Retinal pigment epithelial cell (primary cell): Measurements from ENCODE around the gene KRT13.

Experiments used
- DNase-seq: peaks from one replicate; pipeline ENCODE4 v3.0.0-alpha.2; 2010; ENCODE audit warnings: low read depth
- H3K4me3 ChIP-seq: 2 replicates; pipeline ENCODE4 v1.5.1; 2011; ENCODE audit warnings: mild to moderate bottlenecking, low read length, control low read depth, moderate library complexity
- CTCF ChIP-seq: conservative IDR thresholded peaks from 2 replicates; pipeline ENCODE4 v1.5.1; 2011; ENCODE audit warnings: low read depth, low read length, control low read depth, inconsistent platforms

Gene KRT13

GRCh38 chr17:41467561-41467960, 37.9 kb downstream of the KRT13 start:
- no peak for DNase-seq
- no peak for TF ChIP-seq CTCF
- no peak overlapping the region for H3K4me3 ChIP-seq

- no peak for DNase-seq
- no peak within 1 kb of the TSS for H3K4me3 ChIP-seq
- TF ChIP-seq CTCF, result no peak
Observed at GRCh38 chr17:41466988-41467387, 38.4 kb downstream of the KRT13 start, which contains the start of gene KRT32. TSS of gene KRT32 (minus strand) at chr17:41467386. CDS start at chr17:41467325, 61 bp downstream.

- no peak for TF ChIP-seq CTCF
- no peak overlapping the region for H3K4me3 ChIP-seq
- DNase-seq, result peak; percentile 97
Observed at GRCh38 chr17:41464682-41465081, 40.7 kb downstream of the KRT13 start.

- no peak for DNase-seq
Observed at GRCh38 chr17:41464173-41464572, 41.2 kb downstream of the KRT13 start.

GRCh38 chr17:41463746-41464145, 41.7 kb downstream of the KRT13 start:
- DNase-seq, result no peak
- TF ChIP-seq CTCF, result no peak
- H3K4me3 ChIP-seq, result no peak overlapping the region

More at GRCh38 chr17:41464173-41464572, 41.2 kb downstream of the KRT13 start:
- TF ChIP-seq CTCF, result no peak
- no peak overlapping the region for H3K4me3 ChIP-seq

GRCh38 chr17:41462705-41463104, 42.7 kb downstream of the KRT13 start:
- DNase-seq, result no peak
- no peak overlapping the region for H3K4me3 ChIP-seq
- TF ChIP-seq CTCF, result no peak

GRCh38 chr17:41457676-41458075, 47.7 kb downstream of the KRT13 start:
- H3K4me3 ChIP-seq, result no peak overlapping the region
- DNase-seq, result no peak
- TF ChIP-seq CTCF, result no peak
